ENCODE results near the gene SH3D21. TPM values are rescaled to one million over a fixed set of nuclear protein-coding genes. Genes with fewer than 3 reads are reported as not detected.
A peak's percentile ranks its signal among the peaks of the same experiment; 100 is the strongest.

Gene SH3D21
- total and polyA plus RNA-seq, 3 experiments from 2014 or later, result 2.5 to 2.6 TPM; not detected in 1

DNA sequence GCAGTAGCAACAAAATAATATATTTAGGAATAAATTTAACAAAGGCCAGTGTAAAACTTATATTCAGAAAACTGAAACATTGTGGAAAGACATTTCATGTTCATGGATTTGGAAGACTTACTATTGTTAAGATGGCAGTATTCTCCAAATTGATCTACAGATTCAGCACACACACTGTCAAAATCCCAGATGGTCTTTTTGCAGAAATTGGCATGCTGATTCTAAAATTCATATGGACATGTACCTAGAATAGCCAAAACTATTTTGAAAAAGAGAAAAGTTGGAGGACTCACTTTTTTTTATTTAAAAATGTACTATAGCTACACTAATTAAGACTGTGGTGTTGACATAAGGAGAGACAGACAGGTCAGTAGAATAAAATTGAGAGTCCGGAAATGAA lies 32.0 kb upstream of the SH3D21 start:
- H3K9me3 Mint-ChIP-seq, result no peaks in the 10 kb centered on the region
- Histone ChIP-seq H3K4me1 (ENCODE audit: insufficient read depth, low read length) (no peaks in the 10 kb centered on the region), H3K9me3 (ENCODE audit: low read length) (no peaks in the 10 kb centered on the region), H3K4me3 (ENCODE audit: low read length) (no peak overlapping the region), H3K36me3 (ENCODE audit: insufficient read depth, low read length) (no peaks in the 10 kb centered on the region), H3K27ac (ENCODE audit: low read depth, low read length) (no peak overlapping the region), H3K27me3 (ENCODE audit: insufficient read depth, low read length, poor library complexity, severe bottlenecking) (no peaks in the 10 kb centered on the region)
- H3K27me3 Mint-ChIP-seq, result no peaks in the 10 kb centered on the region
- peaks cover 0 to 41% (median 3%) of the 10 kb centered on the region in 3 donors for H3K36me3 Mint-ChIP-seq
- H3K4me1 Mint-ChIP-seq, result peaks cover 7 to 29% (median 24%) of the 10 kb centered on the region in 3 donors
- ChIA-PET CTCF (no interaction called here), POLR2A (no interaction called here)
- no peak for DNase-seq
- no peak overlapping the region for H3K4me3 Mint-ChIP-seq
- peak overlapping the region in 1 of 8 donors; percentile 26 for H3K27ac Mint-ChIP-seq

DNA sequence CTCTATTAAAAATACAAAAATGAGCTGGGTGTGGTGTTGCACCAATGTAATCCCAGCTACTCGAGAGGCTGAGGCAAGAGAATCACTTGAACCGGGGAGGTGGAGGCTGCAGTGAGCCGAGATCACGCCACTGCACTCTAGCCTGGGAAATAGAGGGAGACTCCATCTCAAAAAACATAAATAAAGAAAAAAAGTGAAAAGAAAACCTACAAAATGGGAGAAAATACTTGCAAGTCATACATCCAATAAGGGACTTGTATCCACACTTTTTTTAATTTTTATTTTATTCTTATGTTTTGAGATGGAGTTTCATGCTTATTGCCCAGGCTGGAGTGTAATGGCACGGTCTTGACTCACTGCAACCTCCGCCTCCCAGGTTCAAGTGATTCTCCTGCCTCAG lies 29.5 kb upstream of the SH3D21 start:
- no peaks in the 10 kb centered on the region for H3K9me3 ChIP-seq (ENCODE audit: low read length)
- H3K27ac Mint-ChIP-seq, result peak overlapping the region in 2 of 8 donors; percentile 21 to 60
- ChIA-PET CTCF (interaction anchor here (1.0 kb wide), 1 partner anchor 73 kb away, joined by 3 read pairs; no protein-coding TSS in a partner anchor), POLR2A (no interaction called here)
- no peak for DNase-seq
- no peaks in the 10 kb centered on the region for H3K27me3 Mint-ChIP-seq
- no peak overlapping the region for H3K4me3 Mint-ChIP-seq
- peaks cover 13 to 36% (median 31%) of the 10 kb centered on the region in 3 donors for H3K4me1 Mint-ChIP-seq
- no peaks in the 10 kb centered on the region for H3K27me3 ChIP-seq (ENCODE audit: insufficient read depth, low read length, poor library complexity, severe bottlenecking)
- H3K4me3 ChIP-seq (ENCODE audit: low read length), result no peak overlapping the region
- no peaks in the 10 kb centered on the region for H3K36me3 ChIP-seq (ENCODE audit: insufficient read depth, low read length)
- no peak overlapping the region for H3K27ac ChIP-seq (ENCODE audit: low read depth, low read length)
- no peaks in the 10 kb centered on the region for H3K4me1 ChIP-seq (ENCODE audit: insufficient read depth, low read length)
- H3K36me3 Mint-ChIP-seq, result peaks cover 0 to 38% (median 2%) of the 10 kb centered on the region in 3 donors
- no peaks in the 10 kb centered on the region for H3K9me3 Mint-ChIP-seq

DNA sequence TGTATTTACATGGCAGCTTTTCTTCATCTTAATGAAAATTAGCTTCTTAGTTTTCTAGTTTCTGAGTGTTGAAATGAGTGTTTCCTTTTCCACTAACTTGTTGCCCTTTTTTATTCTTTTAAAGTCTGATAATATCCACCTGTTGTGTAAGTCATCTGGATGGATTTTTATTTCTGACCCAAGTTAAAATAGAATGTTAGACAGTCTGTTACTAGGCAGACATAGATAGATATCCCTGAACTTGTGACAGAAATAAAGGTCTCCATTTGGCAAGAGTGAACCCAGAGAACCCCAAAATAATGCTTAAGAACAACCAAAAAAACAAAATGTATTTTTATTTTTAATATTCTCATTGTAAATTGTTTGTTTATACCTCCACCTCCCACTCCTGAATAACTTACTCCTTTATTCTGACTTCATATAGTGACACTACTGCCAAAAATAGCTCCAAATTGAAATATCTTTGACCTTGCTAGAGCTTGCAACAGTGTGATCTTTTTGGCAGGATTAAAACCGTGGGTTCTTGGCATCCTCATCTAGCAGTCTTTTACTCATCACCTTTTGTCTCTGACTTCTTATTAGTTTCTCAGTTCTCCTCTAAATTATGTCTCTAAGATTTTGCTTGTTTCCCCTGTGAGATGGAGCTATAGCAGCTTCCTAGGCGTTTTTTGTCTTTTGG lies 26.9 kb upstream of the SH3D21 start:
- no peak overlapping the region for H3K4me3 Mint-ChIP-seq
- POLR2A ChIA-PET, result interaction anchor here (0.6 kb wide), 1 partner anchor 88 kb away, joined by 4 read pairs; no protein-coding TSS in a partner anchor
- H3K9me3 ChIP-seq (ENCODE audit: low read length), result no peaks in the 10 kb centered on the region

DNA sequence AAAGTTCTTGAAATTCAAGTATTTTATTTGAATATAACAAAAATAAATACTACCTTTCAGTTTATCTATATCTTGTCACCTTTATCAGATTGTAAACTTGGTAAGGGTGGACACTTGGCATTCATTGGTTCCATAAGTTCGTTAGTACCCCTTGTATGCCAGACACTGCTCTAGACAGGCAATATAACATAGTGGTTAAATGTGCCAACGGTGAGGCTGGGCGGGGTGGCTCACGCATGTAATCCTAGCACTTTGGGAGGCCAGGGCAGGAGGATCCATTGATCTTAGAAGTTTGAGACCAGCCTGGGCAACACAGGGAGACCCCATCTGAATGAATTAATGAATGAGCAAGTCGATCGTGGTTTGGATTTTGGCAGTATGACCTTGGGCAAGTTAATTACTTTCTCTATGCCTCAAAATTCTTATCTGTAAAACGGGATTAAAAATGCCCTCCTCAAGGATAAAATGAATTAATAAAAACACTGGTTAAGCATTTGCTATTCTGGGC lies 26.3 kb upstream of the SH3D21 start:
- Histone ChIP-seq H3K36me3 (ENCODE audit: insufficient read depth, low read length) (peaks cover 25% of the 10 kb centered on the region), H3K9me3 (ENCODE audit: low read length) (no peaks in the 10 kb centered on the region), H3K27me3 (ENCODE audit: insufficient read depth, low read length, poor library complexity, severe bottlenecking) (no peaks in the 10 kb centered on the region), H3K27ac (ENCODE audit: low read depth, low read length) (no peak overlapping the region), H3K4me1 (ENCODE audit: insufficient read depth, low read length) (no peaks in the 10 kb centered on the region), H3K4me3 (ENCODE audit: low read length) (no peak overlapping the region)
- ChIA-PET POLR2A (no interaction called here), CTCF (interaction anchor here (1.4 to 4.9 kb wide), 4 partner anchors 16 to 130 kb away, joined by 3 to 18 read pairs (median 4); partner anchors contain the start of genes THRAP3 and TRAPPC3)
- peak overlapping the region; percentile 13 to 80 (median 54) for H3K27ac Mint-ChIP-seq
- H3K4me1 Mint-ChIP-seq, result peaks cover 13 to 31% (median 22%) of the 10 kb centered on the region in 3 donors
- peaks cover 0 to 41% (median 2%) of the 10 kb centered on the region in 3 donors for H3K36me3 Mint-ChIP-seq
- H3K9me3 Mint-ChIP-seq, result no peaks in the 10 kb centered on the region
- H3K27me3 Mint-ChIP-seq, result no peaks in the 10 kb centered on the region
- no peak for DNase-seq
- no peak overlapping the region for H3K4me3 Mint-ChIP-seq

More for the DNA sequence above, 26.9 kb upstream of the SH3D21 start:
- H3K36me3 Mint-ChIP-seq, result peaks cover 0 to 38% (median 2%) of the 10 kb centered on the region in 3 donors
- H3K27me3 Mint-ChIP-seq, result no peaks in the 10 kb centered on the region
- Histone ChIP-seq H3K4me1 (ENCODE audit: insufficient read depth, low read length) (no peaks in the 10 kb centered on the region), H3K36me3 (ENCODE audit: insufficient read depth, low read length) (peaks cover 19% of the 10 kb centered on the region), H3K4me3 (ENCODE audit: low read length) (no peak overlapping the region), H3K27me3 (ENCODE audit: insufficient read depth, low read length, poor library complexity, severe bottlenecking) (no peaks in the 10 kb centered on the region), H3K27ac (ENCODE audit: low read depth, low read length) (no peak overlapping the region)
- H3K4me1 Mint-ChIP-seq, result peaks cover 13 to 31% (median 22%) of the 10 kb centered on the region in 3 donors
- peak overlapping the region in 7 of 8 donors; percentile 43 to 80 (median 56) for H3K27ac Mint-ChIP-seq
- H3K9me3 Mint-ChIP-seq, result no peaks in the 10 kb centered on the region
- CTCF ChIA-PET, result interaction anchor here (0.8 to 4.9 kb wide), 4 partner anchors 16 to 129 kb away, joined by 3 to 18 read pairs (median 3); partner anchors contain the start of genes THRAP3 and TRAPPC3
- DNase-seq, result no peak

DNA sequence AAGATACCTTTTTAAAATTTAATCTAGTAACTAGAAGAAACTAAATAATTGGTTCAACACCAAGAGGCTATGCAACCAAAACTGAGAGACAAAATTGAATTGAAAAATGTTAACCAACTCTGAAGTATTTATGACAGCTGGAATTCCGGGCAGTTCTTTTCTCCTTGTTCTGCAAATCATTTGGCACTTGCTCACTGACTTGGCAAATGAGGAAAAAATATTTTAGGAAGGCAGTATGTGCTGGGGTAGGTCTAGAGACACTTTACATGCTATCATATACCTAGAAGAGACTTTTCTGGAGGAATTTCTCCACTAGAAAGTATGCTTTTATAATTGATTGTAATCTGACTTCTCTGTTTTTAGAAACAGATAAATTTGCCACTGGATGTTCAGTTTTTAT lies 22.1 kb upstream of the SH3D21 start:
- H3K9me3 Mint-ChIP-seq, result no peaks in the 10 kb centered on the region
- H3K4me3 Mint-ChIP-seq, result no peak overlapping the region
- ChIA-PET POLR2A (no interaction called here), CTCF (interaction anchor here (1.3 to 2.4 kb wide), 2 partner anchors 14 to 96 kb away, joined by 4 to 13 read pairs; no protein-coding TSS in a partner anchor)
- Histone ChIP-seq H3K9me3 (ENCODE audit: low read length) (no peaks in the 10 kb centered on the region), H3K4me3 (ENCODE audit: low read length) (no peak overlapping the region), H3K4me1 (ENCODE audit: insufficient read depth, low read length) (peaks cover 5% of the 10 kb centered on the region), H3K36me3 (ENCODE audit: insufficient read depth, low read length) (peaks cover 51% of the 10 kb centered on the region), H3K27ac (ENCODE audit: low read depth, low read length) (no peak overlapping the region), H3K27me3 (ENCODE audit: insufficient read depth, low read length, poor library complexity, severe bottlenecking) (no peaks in the 10 kb centered on the region)
- H3K4me1 Mint-ChIP-seq, result peaks cover 22 to 37% (median 31%) of the 10 kb centered on the region in 3 donors
- H3K27ac Mint-ChIP-seq, result peak overlapping the region in 6 of 8 donors; percentile 26 to 79 (median 43)
- peaks cover 5 to 74% (median 15%) of the 10 kb centered on the region in 3 donors for H3K36me3 Mint-ChIP-seq
- no peaks in the 10 kb centered on the region for H3K27me3 Mint-ChIP-seq
- no peak for DNase-seq

DNA sequence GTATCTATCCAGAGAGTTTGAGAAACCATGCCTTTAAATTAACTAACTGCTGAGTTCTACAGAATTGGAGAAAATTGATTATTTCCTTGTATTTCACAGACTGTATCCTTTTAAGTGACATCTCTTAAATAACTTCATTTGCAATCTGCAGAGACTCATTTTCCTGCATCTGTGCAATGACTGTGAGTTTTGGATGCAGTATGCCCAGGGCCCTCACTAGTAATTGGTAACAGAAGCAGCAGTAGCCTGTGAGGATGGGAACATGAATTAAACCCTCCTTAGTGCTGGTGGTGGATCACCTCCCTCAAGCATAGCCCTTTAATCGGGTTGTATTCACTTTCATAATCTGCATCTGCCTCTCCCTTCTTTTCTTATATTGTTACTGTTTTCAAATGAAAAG lies 21.7 kb upstream of the SH3D21 start:
- H3K9me3 ChIP-seq (ENCODE audit: low read length), result no peaks in the 10 kb centered on the region
- H3K27me3 Mint-ChIP-seq, result no peaks in the 10 kb centered on the region
- H3K27ac ChIP-seq (ENCODE audit: low read depth, low read length), result no peak overlapping the region
- no peak overlapping the region for H3K4me3 ChIP-seq (ENCODE audit: low read length)
- H3K27ac Mint-ChIP-seq, result peak overlapping the region in 4 of 8 donors; percentile 19 to 38 (median 32)
- H3K27me3 ChIP-seq (ENCODE audit: insufficient read depth, low read length, poor library complexity, severe bottlenecking), result no peaks in the 10 kb centered on the region
- peaks cover 5 to 76% (median 15%) of the 10 kb centered on the region in 3 donors for H3K36me3 Mint-ChIP-seq
- peaks cover 5% of the 10 kb centered on the region for H3K4me1 ChIP-seq (ENCODE audit: insufficient read depth, low read length)
- ChIA-PET CTCF (interaction anchor here (1.4 to 5.0 kb wide), 4 partner anchors 66 to 135 kb away, joined by 4 to 31 read pairs (median 6); partner anchors contain the start of gene TRAPPC3), POLR2A (no interaction called here)
- no peaks in the 10 kb centered on the region for H3K9me3 Mint-ChIP-seq
- no peak overlapping the region for H3K4me3 Mint-ChIP-seq
- no peak for DNase-seq
- H3K4me1 Mint-ChIP-seq, result peaks cover 22 to 34% (median 26%) of the 10 kb centered on the region in 3 donors
- peaks cover 56% of the 10 kb centered on the region for H3K36me3 ChIP-seq (ENCODE audit: insufficient read depth, low read length)

DNA sequence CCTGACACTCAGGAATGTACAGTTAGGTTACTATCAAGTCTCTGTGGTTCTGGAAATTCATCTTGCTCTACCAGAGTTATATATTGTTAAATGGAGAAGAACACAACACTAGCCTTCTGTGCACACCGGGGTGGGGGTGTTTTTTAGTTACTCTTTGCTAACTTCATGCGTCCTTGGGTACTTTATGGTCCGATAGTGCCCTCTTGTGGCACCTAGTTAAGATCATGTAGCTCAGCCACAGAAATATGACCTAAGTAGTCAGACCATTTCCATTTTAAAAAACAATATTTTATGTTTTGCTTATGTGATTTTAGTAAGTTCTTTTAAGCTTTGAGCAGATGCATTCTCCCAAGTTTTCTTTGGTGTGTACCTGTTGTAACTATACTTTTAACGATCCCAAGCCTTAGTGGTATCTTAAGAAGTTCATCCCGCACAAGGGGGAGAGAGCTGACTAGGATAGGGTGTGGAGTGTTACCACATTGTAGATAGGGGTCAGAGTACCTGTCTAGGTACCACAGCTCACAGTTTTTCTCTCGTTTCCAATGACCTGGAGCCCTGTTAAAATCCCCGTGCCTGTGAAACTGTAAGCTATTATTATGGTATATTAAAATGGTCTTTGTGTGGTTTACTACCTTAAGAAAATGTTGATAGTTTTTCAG lies 20.6 kb upstream of the SH3D21 start:
- Mint-ChIP-seq H3K27me3 (no peaks in the 10 kb centered on the region), H3K36me3 (peaks cover 5 to 82% (median 15%) of the 10 kb centered on the region in 3 donors), H3K4me1 (peaks cover 14 to 24% (median 16%) of the 10 kb centered on the region in 3 donors), H3K9me3 (no peaks in the 10 kb centered on the region), H3K4me3 (no peak overlapping the region), H3K27ac (peak overlapping the region in 7 of 8 donors; percentile 30 to 87 (median 72))
- ChIA-PET CTCF (interaction anchor here (0.7 to 5.0 kb wide), 29 partner anchors 9 to 191 kb away, joined by 3 to 31 read pairs (median 4); partner anchors contain the start of genes MAP7D1, SH3D21, THRAP3 and TRAPPC3), POLR2A (interaction anchor here (1.0 to 1.9 kb wide), 2 partner anchors 97 to 136 kb away, joined by 5 to 6 read pairs; partner anchors contain the start of gene TRAPPC3)
- H3K9me3 ChIP-seq (ENCODE audit: low read length), result no peaks in the 10 kb centered on the region
- H3K27me3 ChIP-seq (ENCODE audit: insufficient read depth, low read length, poor library complexity, severe bottlenecking), result no peaks in the 10 kb centered on the region
- no peak overlapping the region for H3K4me3 ChIP-seq (ENCODE audit: low read length)
- H3K36me3 ChIP-seq (ENCODE audit: insufficient read depth, low read length), result peaks cover 62% of the 10 kb centered on the region
- H3K27ac ChIP-seq (ENCODE audit: low read depth, low read length), result no peak overlapping the region
- peaks cover 5% of the 10 kb centered on the region for H3K4me1 ChIP-seq (ENCODE audit: insufficient read depth, low read length)
- peak; percentile 49 to 76 (median 61) for DNase-seq
